Body of pancreas (tissue), 4 donors: ENCODE data around the gene FYTTD1. TPM values are rescaled to one million over a fixed set of nuclear protein-coding genes. Genes with fewer than 3 reads are reported as not detected.
A peak's percentile ranks its signal among the peaks of the same experiment; 100 is the strongest.

Source experiments
- ATAC-seq: fragments of 150-250 bp; one replicate; pipeline ENCODE4 v1.9.1; 2016
- DNase-seq, 4 donors: peaks; one replicate each; pipeline ENCODE4 v3.0.0-alpha.2; 2019
- H3K27ac ChIP-seq, 4 donors: fragments of 200-600 bp; sonication (generic); 1 replicate in 3 of 4; 2 replicates in 1 of 4; pipeline versions ENCODE4 v1.5.1 to v1.6.1; 2016 to 2019; ENCODE audit warnings: mild to moderate bottlenecking in 1 of 4, mixed read lengths in 1 of 4, moderate library complexity in 1 of 4
- H3K27me3 ChIP-seq, 2 donors: fragments of 200-600 bp; sonication (generic); one replicate each; pipeline ENCODE4 v1.6.0; 2016; ENCODE audit warnings: mild to moderate bottlenecking in 1 of 2
- H3K36me3 ChIP-seq, 2 donors: fragments of 200-600 bp; sonication (generic); replicated peaks in 1 of 2; 2 replicates each; pipeline ENCODE4 v1.5.1; 2016; ENCODE audit warnings: low read depth in 2 of 2; ENCODE audit not compliant: insufficient read depth in 1 of 2
- H3K4me1 ChIP-seq: fragments of 200-600 bp; sonication (generic); one replicate; pipeline ENCODE4 v1.6.0; 2016
- H3K4me3 ChIP-seq, 2 donors: fragments of 200-600 bp; sonication (generic); 1 replicate in 1 of 2; 2 replicates in 1 of 2; pipeline ENCODE4 v1.5.1; 2016 to 2019
- H3K9me3 ChIP-seq, 3 donors: fragments of 200-600 bp; sonication (generic); 1 replicate in 2 of 3; 2 replicates in 1 of 3; pipeline ENCODE4 v1.5.1; 2016
- CTCF ChIP-seq, 7 experiments: fragments of 450-650 bp in 4 of 7; fragments of 200-600 bp in 3 of 7; sonication (generic) in 3 of 7; IDR thresholded peaks; one replicate each; pipeline ENCODE4 v1.5.1; 2016 to 2019; ENCODE audit warnings: antibody characterized with exemption in 7 of 7
- POLR2A ChIP-seq, 3 donors: fragments of 450-650 bp; IDR thresholded peaks; one replicate each; pipeline ENCODE4 v1.6.1; 2016; ENCODE audit warnings: antibody characterized with exemption in 3 of 3, mild to moderate bottlenecking in 2 of 3
- WGBS, 2 donors: methylation state at CpG; one replicate each; pipeline ENCODE4 v1.1.5; 2017; 5-methylcytosine and 5-hydroxymethylcytosine counted together
- intact Hi-C: fragments of 100-400 bp; cut with DNase I; formaldehyde crosslinking; loops from one replicate; pipeline ENCODE4 v1.15.1; 2023
- total RNA-seq, 2 donors: library from RNA; depleted of rRNA; stranded (reverse); fragments of >200 nt; gene quantifications; one replicate each; pipeline ENCODE4 v1.1.0, GENCODE V29; 2016

The FYTTD1 gene
- total RNA-seq, 2 donors from 2014 or later: 13.8 to 16.3 TPM

- Histone ChIP-seq H3K4me1 (peaks cover 6% of the 10 kb centered on the region), H3K27me3 (no peaks in the 10 kb centered on the region), H3K36me3 (no peaks in the 10 kb centered on the region), H3K4me3 (no peak overlapping the region), H3K9me3 (no peaks in the 10 kb centered on the region), H3K27ac (no peak overlapping the region)
- intact Hi-C loops: no loop called here
- no peak for DNase-seq
- TF ChIP-seq CTCF (IDR thresholded peaks at IDR 0.05): no peak
- no peak for TF ChIP-seq POLR2A (IDR thresholded peaks at IDR 0.05)
- 46 to 48% methylated on average over 2 of the region's 2 CpGs for WGBS, 2 donors
- no peak for ATAC-seq
These were observed 59.8 kb downstream of the FYTTD1 start for GRCh38 chr3:197809356-197810020.

- no peak for TF ChIP-seq POLR2A (IDR thresholded peaks at IDR 0.05)
- TF ChIP-seq CTCF (IDR thresholded peaks at IDR 0.05): no peak
- Histone ChIP-seq H3K4me3 (no peak overlapping the region), H3K27me3 (no peaks in the 10 kb centered on the region), H3K4me1 (peaks cover 6% of the 10 kb centered on the region), H3K9me3 (no peaks in the 10 kb centered on the region), H3K36me3 (no peaks in the 10 kb centered on the region), H3K27ac (no peak overlapping the region)
- DNase-seq (no peak), ATAC-seq (no peak)
- intact Hi-C loops: no loop called here
- 85 to 90% methylated on average over 6 of the region's 6 CpGs for WGBS, 2 donors
These were observed 61.2 kb downstream of the FYTTD1 start for GRCh38 chr3:197810901-197811300.

- Histone ChIP-seq H3K4me3 (no peak overlapping the region), H3K36me3 (no peaks in the 10 kb centered on the region), H3K4me1 (peaks cover 6% of the 10 kb centered on the region), H3K27ac (peak overlapping the region in 1 of 4 donors; percentile 9), H3K9me3 (no peaks in the 10 kb centered on the region), H3K27me3 (no peaks in the 10 kb centered on the region)
- DNase-seq: no peak
- ATAC-seq: no peak
- intact Hi-C loops: no loop called here
- 82 to 90% methylated on average over 3 of the region's 3 CpGs for whole genome bisulfite sequencing, 2 donors
- TF ChIP-seq POLR2A (IDR thresholded peaks at IDR 0.05) (no peak), CTCF (IDR thresholded peaks at IDR 0.05) (no peak)
These were observed 61.7 kb downstream of the FYTTD1 start for GRCh38 chr3:197811343-197811742.

- DNase-seq (no peak), ATAC-seq (no peak)
- H3K4me1 ChIP-seq: peaks cover 6% of the 10 kb centered on the region
- no peaks in the 10 kb centered on the region for H3K9me3 ChIP-seq
- TF ChIP-seq POLR2A (IDR thresholded peaks at IDR 0.05) (no peak), CTCF (IDR thresholded peaks at IDR 0.05) (no peak)
- no peak overlapping the region for H3K27ac ChIP-seq
- H3K27me3 ChIP-seq: no peaks in the 10 kb centered on the region
- H3K36me3 ChIP-seq: no peaks in the 10 kb centered on the region
- intact Hi-C loops: no loop called here
- WGBS, 2 donors: 94 to 95% methylated on average over 4 of the region's 4 CpGs
- no peak overlapping the region for H3K4me3 ChIP-seq
These were observed 64.7 kb downstream of the FYTTD1 start for GRCh38 chr3:197814372-197814771.
